HL-60 (cell line): ENCODE data around the gene FNIP2.
A peak's percentile ranks its signal among the peaks of the same experiment; 100 is the strongest.

Experiments
- DNase-seq, 2 experiments: peaks; one replicate each; pipeline ENCODE4 v3.0.0-alpha.2; 2010 to 2020; ENCODE audit warnings: low read depth in 1 of 2, low spot score in 1 of 2
- H3K27ac ChIP-seq: fragments of 250-450 bp; sonication (Bioruptor Pico); replicated peaks from 2 replicates; pipeline ENCODE4 v1.5.1; 2020; ENCODE audit warnings: mild to moderate bottlenecking, moderate library complexity
- H3K27me3 ChIP-seq: fragments of 250-450 bp; sonication (Bioruptor Pico); 2 replicates; pipeline ENCODE4 v1.5.1; 2021; ENCODE audit warnings: mild to moderate bottlenecking, moderate library complexity; ENCODE audit not compliant: insufficient read depth, poor library complexity, severe bottlenecking
- H3K4me3 ChIP-seq: replicated peaks from 2 replicates; pipeline ENCODE4 v1.5.1; 2011; ENCODE audit warnings: mild to moderate bottlenecking, control low read depth, low read length; ENCODE audit not compliant: insufficient read depth
- GABPA ChIP-seq: IDR thresholded peaks from 2 replicates; pipeline ENCODE4 v1.6.1; 2012; ENCODE audit warnings: low read depth
- POLR2AphosphoS5 ChIP-seq: IDR thresholded peaks from 2 replicates; pipeline ENCODE4 v1.6.1; 2012; ENCODE audit warnings: low read depth
- SPI1 ChIP-seq: IDR thresholded peaks from 2 replicates; pipeline ENCODE4 v1.6.1; 2012; ENCODE audit warnings: low read depth, mild to moderate bottlenecking, borderline replicate concordance
- TF ChIP-seq, protein P1 (sequence below): IDR thresholded peaks from one replicate; pipeline ENCODE4 v1.5.1; 2011; ENCODE audit warnings: low read length, control low read depth, inconsistent platforms; ENCODE audit not compliant: insufficient read depth
- TF ChIP-seq, protein P2 (sequence below): IDR thresholded peaks from 2 replicates; pipeline ENCODE4 v1.6.1; 2012; ENCODE audit warnings: low read depth; ENCODE audit not compliant: insufficient replicate concordance

FNIP2 gene

DNA sequence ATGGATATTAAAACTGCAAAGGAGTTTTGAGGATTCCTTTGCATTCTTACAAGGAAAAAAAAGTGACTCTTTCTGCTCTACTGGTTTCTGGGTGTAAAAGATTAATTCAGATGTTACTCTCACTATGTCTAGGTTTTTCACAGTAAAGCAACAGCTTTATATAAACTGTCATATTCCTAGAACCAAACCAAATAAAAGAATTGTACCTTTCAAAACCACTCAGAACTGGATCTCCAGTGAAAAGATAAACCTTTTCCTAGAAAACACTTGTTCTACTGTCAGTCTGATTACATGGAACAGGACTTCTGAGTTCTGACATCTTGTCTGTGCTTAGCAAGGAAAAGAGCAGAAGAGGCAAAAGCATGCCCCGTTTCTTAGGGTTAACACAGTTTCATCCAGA lies 40.6 kb upstream of the FNIP2 start:
- no peak overlapping the region for H3K4me3 ChIP-seq
- H3K27me3 ChIP-seq = no peaks in the 10 kb centered on the region
- no peak overlapping the region for H3K27ac ChIP-seq
- TF ChIP-seq, protein P1, sequence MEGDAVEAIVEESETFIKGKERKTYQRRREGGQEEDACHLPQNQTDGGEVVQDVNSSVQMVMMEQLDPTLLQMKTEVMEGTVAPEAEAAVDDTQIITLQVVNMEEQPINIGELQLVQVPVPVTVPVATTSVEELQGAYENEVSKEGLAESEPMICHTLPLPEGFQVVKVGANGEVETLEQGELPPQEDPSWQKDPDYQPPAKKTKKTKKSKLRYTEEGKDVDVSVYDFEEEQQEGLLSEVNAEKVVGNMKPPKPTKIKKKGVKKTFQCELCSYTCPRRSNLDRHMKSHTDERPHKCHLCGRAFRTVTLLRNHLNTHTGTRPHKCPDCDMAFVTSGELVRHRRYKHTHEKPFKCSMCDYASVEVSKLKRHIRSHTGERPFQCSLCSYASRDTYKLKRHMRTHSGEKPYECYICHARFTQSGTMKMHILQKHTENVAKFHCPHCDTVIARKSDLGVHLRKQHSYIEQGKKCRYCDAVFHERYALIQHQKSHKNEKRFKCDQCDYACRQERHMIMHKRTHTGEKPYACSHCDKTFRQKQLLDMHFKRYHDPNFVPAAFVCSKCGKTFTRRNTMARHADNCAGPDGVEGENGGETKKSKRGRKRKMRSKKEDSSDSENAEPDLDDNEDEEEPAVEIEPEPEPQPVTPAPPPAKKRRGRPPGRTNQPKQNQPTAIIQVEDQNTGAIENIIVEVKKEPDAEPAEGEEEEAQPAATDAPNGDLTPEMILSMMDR = no peak
- TF ChIP-seq, protein P2, sequence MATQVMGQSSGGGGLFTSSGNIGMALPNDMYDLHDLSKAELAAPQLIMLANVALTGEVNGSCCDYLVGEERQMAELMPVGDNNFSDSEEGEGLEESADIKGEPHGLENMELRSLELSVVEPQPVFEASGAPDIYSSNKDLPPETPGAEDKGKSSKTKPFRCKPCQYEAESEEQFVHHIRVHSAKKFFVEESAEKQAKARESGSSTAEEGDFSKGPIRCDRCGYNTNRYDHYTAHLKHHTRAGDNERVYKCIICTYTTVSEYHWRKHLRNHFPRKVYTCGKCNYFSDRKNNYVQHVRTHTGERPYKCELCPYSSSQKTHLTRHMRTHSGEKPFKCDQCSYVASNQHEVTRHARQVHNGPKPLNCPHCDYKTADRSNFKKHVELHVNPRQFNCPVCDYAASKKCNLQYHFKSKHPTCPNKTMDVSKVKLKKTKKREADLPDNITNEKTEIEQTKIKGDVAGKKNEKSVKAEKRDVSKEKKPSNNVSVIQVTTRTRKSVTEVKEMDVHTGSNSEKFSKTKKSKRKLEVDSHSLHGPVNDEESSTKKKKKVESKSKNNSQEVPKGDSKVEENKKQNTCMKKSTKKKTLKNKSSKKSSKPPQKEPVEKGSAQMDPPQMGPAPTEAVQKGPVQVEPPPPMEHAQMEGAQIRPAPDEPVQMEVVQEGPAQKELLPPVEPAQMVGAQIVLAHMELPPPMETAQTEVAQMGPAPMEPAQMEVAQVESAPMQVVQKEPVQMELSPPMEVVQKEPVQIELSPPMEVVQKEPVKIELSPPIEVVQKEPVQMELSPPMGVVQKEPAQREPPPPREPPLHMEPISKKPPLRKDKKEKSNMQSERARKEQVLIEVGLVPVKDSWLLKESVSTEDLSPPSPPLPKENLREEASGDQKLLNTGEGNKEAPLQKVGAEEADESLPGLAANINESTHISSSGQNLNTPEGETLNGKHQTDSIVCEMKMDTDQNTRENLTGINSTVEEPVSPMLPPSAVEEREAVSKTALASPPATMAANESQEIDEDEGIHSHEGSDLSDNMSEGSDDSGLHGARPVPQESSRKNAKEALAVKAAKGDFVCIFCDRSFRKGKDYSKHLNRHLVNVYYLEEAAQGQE = no peak
- TF ChIP-seq GABPA = no peak
- no peak for DNase-seq

DNA sequence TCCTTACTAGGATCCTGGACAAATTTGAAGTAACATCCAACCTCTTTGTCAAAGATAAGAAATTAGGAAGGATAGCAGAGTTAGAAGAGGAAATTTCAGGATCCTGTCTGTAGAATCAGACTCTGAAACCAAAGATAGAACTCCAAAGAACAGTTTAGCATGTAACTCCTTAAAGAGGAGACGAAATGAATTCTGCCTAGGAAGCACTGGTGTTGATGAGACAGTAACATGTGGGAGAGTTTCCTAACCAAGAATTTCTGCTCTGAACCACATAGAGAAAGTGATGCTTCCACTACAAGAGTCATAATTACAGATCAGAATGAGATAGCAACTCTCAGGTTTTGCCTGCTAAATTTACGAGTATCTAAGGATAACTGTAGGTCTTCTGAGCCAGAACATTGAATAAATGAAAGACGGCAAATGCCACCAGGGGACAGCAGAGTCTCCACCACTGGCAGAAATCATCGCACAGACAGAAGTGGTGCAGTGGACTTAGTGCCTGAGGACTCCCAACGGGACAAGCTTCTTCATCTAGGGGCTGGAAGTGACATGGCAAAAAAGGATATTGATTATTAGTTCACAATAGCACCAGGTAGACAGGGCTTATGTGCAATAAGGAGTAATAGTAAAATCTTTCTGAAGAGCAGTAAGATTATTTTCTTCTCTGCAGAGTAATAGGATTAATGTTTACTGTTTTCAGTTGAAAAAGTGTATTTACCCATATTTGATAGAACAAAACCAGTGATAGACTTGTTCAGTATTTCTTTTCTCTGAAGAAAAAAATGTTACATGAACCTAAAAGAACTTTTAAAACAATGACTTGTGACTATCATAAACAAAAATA lies 38.9 kb upstream of the FNIP2 start:
- no peak overlapping the region for H3K27ac ChIP-seq
- DNase-seq = peak in 1 of 2 experiments; percentile 51
- TF ChIP-seq, protein P1 = peak; percentile 70
- TF ChIP-seq, protein P2 = no peak
- TF ChIP-seq POLR2AphosphoS5 = no peak
- no peaks in the 10 kb centered on the region for H3K27me3 ChIP-seq
- no peak overlapping the region for H3K4me3 ChIP-seq

DNA sequence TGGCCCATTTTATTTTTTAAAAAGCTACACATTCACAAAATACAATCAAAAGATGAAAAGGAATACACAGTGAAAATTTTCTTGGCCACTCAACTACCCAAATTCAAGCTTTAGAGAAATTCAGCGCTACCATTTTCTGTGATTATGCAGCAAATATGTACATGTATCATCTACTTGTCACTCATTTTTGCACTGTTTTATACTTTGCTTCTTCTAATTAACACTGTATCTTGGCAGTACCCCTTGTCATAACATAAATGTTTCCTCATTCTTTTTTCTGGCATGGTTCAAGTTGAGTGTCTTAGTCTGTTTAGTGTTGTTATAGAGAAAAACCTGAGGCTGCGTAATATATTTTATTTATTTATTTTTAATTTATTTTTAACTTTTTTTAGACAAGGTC lies 30.0 kb upstream of the FNIP2 start:
- H3K27ac ChIP-seq = no peak overlapping the region
- TF ChIP-seq SPI1 (no peak), POLR2AphosphoS5 (no peak), GABPA (no peak)
- TF ChIP-seq, protein P1 = no peak
- TF ChIP-seq, protein P2 = no peak
- DNase-seq = no peak
- no peaks in the 10 kb centered on the region for H3K27me3 ChIP-seq
- H3K4me3 ChIP-seq = no peak overlapping the region
